Epithelial cell of esophagus (primary cell): ENCODE results near the gene CDH4.

Source experiments
- DNase-seq: peaks from one replicate; pipeline ENCODE4 v3.0.0; 2010; ENCODE audit warnings: low read depth
- H3K4me3 ChIP-seq: 2 replicates; pipeline ENCODE4 v1.5.1; 2011; ENCODE audit warnings: mild to moderate bottlenecking, low read length, control low read depth
- CTCF ChIP-seq: IDR thresholded peaks from 2 replicates; pipeline ENCODE4 v1.5.1; 2011; ENCODE audit warnings: low read depth, mild to moderate bottlenecking, low read length, control low read depth, inconsistent platforms; ENCODE audit not compliant: insufficient read depth; ENCODE audit errors: missing control alignments

Gene CDH4

DNA sequence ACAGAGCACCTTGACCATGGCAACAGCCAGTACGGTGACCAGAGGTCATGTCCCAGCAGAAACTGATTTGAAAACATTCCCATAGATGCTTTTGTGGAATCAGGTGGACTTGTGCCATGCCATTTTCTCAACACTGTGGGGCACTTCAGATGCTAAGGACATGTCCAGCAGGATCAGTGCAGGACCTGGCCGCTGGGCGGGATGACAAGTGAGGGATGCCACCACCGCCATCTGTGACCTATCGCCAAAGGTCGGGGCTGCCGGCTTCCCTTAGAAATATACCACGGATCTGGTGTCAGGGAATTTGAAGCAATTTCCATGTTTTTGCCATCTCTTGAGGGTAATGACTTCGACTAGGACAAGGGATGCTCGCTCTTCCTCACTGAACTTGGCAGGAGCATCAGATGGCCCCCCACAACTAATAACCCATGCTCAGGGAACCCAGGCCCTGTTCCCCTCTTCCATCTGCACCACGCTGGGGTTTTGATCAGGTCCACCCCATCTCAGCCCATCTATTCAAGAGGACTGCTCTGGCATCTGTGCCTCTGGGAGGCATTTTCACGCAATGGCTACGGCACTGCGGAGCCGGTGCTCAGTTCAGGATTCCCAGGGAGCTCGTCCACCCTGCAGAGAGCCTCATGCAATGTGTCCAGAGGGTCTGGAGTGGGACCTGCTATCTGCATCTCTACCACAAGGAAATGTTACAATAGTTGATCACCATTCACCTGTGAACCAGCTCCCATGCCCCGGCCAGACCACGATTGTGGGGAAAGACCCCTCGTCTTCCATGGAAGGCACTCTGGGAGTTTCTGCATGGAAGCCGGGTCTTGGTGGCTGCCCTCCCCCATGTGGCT, 511.1 kb downstream of the CDH4 start:
- no peak overlapping the region for H3K4me3 ChIP-seq
- TF ChIP-seq CTCF = no peak
- DNase-seq = no peak

DNA sequence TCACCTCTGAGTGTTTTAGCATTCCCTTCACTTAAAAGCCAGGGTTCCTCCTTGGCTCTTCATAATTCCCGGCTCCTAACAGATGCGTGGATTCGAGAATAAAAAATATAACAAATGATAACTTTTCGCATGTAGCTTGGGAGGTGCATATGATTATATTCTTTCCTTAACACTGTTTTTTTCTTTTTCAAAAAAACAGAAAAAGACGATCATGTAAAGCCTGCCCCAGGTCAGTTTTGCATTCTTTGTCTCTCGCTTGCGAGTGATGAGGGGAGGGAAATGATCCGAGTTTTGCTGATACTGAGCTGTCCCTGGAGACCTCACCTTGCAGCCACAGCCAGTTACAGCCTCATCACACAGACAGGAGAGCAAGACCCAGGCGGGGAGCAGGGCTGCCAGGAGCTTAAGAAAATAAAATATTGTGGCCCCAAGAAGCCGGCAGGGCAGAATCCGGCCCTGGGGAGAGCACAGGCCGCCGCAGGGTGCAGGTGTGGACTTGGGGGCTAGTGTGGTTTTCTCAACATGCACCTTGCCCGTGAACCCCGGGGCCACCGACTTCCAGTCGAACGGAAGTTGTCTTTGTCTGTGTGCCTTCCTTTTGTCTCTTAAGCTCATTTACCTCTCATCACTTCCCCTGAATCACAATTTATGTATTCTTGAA, 511.8 kb downstream of the CDH4 start:
- no peak for TF ChIP-seq CTCF
- no peak for DNase-seq
- no peak overlapping the region for H3K4me3 ChIP-seq

DNA sequence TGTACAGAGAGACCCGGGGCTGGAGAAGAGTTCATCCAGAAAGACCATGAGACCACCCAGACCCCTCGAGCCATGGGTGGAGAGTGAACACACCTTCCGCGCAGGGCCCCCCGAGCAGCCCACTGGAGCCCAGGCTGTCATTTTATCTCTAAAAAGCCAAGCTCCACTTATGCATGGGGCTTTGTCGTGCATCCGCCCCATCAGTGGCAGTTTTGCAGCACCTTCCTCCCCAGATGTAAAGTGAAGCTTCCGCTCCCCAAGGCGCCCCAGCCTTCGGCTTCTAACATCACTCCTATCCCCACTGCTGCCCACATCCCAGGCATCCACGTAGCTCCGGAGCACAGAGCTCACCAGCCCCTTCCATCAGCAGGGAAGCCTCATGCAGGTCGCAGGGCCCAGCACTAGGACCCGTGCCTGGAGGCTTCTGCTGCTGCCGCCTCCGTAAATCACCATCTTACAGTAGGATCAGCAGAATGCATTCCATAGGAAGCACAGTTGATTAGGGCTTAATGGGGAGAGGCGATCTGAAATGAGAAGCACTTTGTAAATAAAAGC, 512.5 kb downstream of the CDH4 start:
- DNase-seq = no peak
- no peak overlapping the region for H3K4me3 ChIP-seq
- TF ChIP-seq CTCF = no peak

GRCh38 chr20:61765081-61765870, 513.2 kb downstream of the CDH4 start:
- H3K4me3 ChIP-seq = no peak overlapping the region
- TF ChIP-seq CTCF = no peak
- DNase-seq = no peak

DNA sequence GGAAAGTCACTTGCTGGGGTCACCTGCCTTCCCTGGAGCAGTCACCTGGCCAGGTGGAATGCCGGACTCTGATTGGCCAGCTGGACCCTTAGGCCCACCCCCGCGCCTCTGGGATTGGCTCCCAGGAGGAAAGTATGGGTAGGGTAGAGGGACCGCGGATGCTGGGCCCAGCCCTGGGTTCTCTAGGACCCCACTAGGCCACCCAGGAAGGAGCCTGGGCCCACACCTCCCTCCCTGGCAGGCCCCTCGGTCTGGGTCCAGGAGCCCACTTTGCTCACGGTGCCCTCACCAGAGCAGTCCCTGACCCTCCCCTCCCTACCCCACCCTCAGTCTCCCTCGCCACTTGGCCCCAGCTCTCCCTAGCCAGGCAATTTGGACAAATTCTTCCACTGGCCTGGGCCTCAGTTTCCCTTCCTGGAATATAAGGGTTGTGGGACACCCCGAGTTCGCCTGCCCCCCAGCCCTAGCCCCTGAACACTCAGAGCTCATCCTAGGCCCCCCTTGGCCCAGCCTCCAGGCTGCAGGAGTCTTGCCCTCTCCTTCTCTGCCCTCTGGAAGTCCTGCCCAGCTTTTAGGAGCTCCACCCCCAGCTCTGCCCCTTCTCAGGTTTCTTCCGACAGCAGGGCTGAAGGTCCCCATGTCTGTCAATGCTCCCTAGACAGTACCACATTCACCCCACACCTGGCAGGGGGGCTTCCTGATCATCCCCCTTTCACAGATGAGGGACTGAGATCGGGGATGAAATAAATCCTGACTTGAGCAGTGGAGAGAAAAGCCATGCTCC, 514.0 kb downstream of the CDH4 start:
- no peak for TF ChIP-seq CTCF
- H3K4me3 ChIP-seq = no peak overlapping the region
- DNase-seq = no peak

DNA sequence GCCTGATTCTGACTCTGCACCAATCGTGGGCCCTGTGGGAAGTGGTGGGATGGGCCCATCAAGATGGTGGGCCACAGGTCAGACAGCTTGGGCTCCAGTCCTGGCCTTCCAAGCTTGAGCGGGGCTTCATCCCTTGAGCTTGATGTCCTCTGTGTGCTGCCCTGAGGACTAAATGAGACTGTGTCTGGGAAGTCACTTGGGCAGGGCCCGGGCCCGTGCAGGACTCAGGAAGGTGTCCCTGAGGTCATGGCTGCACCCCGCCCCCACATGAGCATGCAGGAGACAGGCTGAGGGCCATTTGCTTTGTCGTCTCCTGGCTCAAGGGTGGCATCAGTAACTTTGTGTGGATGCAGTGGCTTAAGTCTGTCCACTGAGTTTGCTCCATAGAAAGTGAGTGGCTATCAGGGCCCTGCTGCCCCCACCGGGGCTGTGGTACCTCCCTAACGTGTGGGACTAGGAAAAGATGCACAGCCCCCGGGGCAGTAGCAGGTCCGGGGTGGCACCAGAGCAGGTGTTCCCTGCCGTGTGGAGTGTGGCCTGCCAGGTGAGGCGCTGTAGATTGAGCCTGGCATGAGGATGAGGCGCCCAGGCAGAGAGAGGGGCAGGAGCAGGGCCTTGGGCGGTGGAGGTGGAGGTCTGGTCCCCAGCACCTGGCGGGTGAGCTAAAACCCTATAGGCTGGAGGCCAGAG, 515.0 kb downstream of the CDH4 start:
- no peak for DNase-seq
- H3K4me3 ChIP-seq = no peak overlapping the region
- no peak for TF ChIP-seq CTCF
